Effector CD4-positive, alpha-beta T cell (primary cell): ENCODE measurements around the gene FAM162B. TPM values are rescaled to one million over a fixed set of nuclear protein-coding genes. Genes with fewer than 3 reads are reported as not detected.
"Not testable (repeated sequence)": the region's sequence is repeated elsewhere in the genome, so short reads cannot be mapped to it uniquely, and the experiment has no call there.

ENCODE experiments used
- DNase-seq: peaks from one replicate; pipeline ENCODE4 v3.0.0-alpha.2; 2020
- total RNA-seq: gene quantifications from one replicate; lab custom pipeline; 2026; lab: John Stamatoyannopoulos, UW

The FAM162B gene
- total RNA-seq = not detected

- DNase-seq = no peak
Measured at GRCh38 chr6:116764961-116765841, at the start of gene FAM162B. Gene FAM162B, minus strand, starts transcription at chr6:116765719. Its CDS starts 143 bp downstream, at chr6:116765576.

DNA sequence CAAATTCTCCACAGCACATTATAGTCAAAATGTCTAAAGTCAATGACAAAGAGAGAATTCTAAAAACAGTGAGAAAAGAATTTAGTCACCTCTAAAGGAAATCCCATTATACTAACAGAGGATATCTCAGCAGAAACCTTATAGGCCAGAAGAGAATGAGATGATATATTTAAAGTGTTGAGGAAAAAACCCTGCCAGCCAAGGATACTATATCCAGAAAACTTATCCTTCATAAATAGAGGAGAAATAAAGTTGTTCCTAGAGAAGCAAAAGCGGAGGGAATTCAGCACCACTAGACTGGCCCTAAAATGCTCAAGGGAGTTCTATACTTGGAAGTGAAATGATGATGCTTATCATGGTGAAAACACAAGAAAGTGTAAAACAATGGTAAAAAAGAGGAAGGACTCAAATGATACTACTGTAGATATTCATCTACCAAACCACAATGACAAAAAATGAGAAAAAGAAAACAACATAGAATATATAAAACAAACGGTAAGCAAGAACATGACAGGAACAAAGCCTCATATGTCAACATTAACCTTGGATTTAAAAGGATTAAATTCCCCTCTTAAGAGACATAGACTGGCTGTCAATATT lies 46.6 kb upstream of the FAM162B start:
- DNase-seq = no peak

DNA sequence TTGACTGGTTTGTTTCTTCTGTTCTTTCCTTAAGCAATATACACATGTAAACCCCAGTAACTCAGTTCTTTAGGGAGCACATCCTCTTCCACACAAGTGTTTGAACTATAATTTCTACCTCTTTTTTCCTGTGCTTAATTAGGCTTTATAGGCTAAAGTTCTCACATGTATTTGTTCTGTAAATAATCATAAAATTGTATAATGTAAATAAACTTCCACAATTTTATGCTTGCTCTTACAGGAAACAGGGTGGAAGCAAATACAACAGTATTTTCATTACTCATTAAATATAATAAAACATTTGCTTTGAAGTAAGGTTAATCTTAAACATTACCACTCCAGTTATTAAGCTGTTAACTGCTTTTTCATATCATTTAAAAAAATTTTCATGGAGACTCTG lies 36.5 kb upstream of the FAM162B start:
- no peak for DNase-seq

GRCh38 chr6:116799945-116800344 lies 34.4 kb upstream of the FAM162B start:
- no peak for DNase-seq

GRCh38 chr6:116797585-116797984 lies 32.1 kb upstream of the FAM162B start:
- no peak for DNase-seq

- no peak for DNase-seq
Measured at GRCh38 chr6:116793224-116793623, 27.7 kb upstream of the FAM162B start.

GRCh38 chr6:116783852-116784251 lies 18.3 kb upstream of the FAM162B start:
- no peak for DNase-seq

GRCh38 chr6:116779573-116780164 lies 14.2 kb upstream of the FAM162B start:
- no peak for DNase-seq

- no peak for DNase-seq
Measured at GRCh38 chr6:116773886-116774285, 8.4 kb upstream of the FAM162B start.

DNA sequence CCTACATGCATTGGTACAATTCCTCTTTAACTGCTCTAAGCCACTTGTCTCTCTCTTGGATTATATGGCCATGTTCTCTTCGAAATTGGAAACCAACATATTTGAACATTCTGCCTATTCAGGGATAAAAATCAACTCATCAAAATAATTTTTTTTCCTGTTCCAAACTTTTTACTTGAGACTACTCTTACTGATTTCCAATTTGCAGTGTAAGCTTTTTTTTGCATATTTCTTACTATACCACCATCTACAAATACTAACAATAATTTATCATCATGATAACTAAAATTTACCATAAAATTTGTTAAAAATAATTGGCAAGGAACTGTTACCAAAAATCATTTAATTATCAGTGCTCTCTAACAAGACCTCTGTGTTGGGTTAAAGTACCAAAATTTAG lies 6.9 kb upstream of the FAM162B start:
- no peak for DNase-seq

DNA sequence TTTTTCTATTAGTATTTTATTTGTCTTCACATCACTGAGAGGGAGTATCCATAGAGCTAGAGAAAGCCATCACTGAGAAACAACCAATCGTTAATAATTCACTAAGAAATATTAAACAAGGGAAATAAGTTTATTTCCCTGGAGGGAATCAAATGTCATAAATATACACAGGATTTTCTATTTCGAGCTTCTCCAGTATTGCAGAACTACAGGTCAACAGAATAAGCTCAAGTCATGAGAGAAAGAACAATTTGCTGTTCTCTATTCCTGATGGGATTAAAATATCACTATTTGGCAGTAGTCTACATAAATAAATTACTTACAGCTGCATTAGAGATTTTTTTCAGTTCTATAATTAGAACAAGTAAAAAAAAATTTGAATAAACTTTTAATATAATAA lies 2.2 kb upstream of the FAM162B start:
- no peak for DNase-seq

GRCh38 chr6:116766506-116767176 lies 1.1 kb upstream of the FAM162B start:
- no peak for DNase-seq

GRCh38 chr6:116764629-116764960 lies 924 bp downstream of the FAM162B start:
- no peak for DNase-seq

DNA sequence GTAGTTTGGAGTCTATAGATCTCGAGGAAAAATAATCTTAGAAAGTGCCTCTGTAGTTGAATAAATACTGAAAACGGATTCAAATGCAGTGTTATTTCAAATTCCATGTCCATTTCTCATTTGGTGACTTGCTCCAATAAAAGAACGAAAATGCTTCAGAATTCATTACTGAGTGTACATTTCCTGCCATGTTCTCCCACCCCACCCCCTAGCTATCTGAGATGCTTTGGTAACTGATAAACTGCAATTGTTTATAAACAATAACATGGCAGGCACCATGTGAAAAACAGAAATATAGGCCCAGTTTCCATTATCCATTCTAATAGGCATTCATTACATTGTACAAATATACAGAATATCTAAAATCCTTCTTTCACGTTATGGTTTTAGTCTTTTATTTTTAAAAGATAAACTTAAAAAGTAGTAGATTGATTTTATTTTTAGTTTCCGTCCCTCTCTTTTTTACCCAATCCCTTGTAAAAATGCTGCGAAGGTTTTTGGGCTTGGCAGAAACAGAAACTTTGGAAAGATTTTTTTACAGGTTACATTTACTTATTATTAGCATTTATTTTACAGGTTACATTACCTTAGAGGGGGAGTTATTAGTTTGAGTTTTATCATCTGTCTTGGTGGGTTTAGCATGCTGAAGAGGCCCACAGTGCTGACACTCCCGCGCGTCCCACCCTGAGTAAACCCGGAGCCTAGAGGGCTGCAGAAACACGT lies 1.5 kb downstream of the FAM162B start:
- DNase-seq = no peak

DNA sequence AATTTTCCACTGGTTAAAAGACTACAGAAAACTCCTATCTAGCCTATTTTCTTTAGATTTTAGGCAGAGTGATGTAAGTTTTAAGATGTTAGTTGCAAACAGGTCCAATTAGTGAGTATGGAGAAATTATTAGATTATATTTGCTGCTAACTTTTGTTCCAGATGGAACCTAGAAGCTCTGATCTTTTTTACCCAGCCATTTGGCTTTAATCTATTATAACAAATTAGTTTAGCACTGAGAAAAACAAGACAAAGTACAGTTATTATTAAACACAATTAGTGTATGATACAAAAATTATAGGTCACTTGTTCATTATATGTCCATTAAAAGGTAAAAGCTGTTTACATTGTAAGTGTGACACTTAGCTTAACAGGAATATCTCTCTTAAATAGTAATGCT lies 2.5 kb downstream of the FAM162B start:
- DNase-seq = no peak

DNA sequence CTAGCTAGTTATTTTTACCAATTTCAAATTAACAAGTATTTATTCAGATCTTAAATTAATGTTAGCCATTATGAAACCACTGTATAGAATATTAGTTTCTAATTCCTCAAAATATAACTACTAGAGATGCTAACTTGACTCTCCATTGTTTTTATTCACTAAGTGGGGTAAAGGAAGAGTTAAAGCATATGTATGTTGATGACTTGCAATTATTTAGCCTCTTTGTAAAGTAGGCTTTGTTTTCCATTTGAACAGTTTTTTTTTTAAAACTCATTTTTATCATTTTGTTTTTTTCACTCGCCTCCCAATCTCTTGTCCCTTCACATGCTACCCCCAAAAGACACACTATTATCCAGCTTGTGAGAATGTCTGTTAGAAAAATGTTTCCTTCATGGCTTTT lies 3.3 kb downstream of the FAM162B start:
- no peak for DNase-seq

- DNase-seq = no peak
Measured at GRCh38 chr6:116761779-116762178, 3.7 kb downstream of the FAM162B start.

- no peak for DNase-seq
Measured at GRCh38 chr6:116745176-116745575, 20.3 kb downstream of the FAM162B start.

DNA sequence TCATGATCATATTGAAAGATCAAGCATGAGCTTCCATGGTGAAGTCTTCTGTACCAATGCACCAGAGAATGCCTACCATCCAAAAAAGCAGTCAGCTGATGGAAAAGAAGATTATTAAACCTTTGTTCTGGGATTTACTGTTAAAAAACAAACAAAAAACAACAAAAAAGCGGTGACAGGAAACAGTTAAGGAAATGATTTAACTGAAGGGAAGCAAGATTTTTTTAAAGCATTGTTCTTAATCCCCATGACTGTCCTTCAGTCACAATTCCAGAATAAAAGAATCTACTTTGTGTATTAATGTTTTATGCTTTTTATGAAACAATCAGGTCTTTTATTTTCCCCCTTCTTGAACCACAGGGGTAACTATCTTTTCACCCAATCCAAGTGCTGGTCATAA lies 23.9 kb downstream of the FAM162B start:
- DNase-seq = no peak

GRCh38 chr6:116740486-116740885 lies 25.0 kb downstream of the FAM162B start:
- not testable (repeated sequence) for DNase-seq

GRCh38 chr6:116737004-116737403 lies 28.5 kb downstream of the FAM162B start:
- no peak for DNase-seq

- DNase-seq = no peak
Measured at GRCh38 chr6:116730513-116730912, 35.0 kb downstream of the FAM162B start.

DNA sequence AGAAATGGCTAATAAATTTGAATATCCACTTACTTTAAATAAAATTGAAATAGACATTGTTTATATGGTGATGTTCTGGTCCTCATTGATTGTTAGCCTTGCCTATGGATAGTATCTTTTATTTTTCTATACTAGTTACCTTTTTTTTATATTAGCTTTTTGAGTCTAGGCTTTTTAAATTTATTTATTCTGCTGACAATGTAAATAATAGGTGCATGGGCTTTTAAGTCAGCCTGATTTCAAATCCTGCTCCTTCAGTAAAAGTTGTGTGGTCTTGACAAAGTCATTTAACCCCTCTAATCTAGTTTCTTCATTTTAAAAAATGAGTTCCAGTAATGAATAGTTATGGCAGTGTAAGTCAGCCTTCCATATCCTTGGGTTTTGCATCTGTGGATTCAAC lies 38.6 kb downstream of the FAM162B start:
- no peak for DNase-seq
